ENCODE measurements around the gene ERC2. TPM values are rescaled to one million over a fixed set of nuclear protein-coding genes. Genes with fewer than 3 reads are reported as not detected.

The ERC2 gene
- total RNA-seq, 3 donors from 2014 or later (not counting 1 experiment from before 2014, with no cell fraction given): not detected

GRCh38 chr3:55937301-55937700, 531.0 kb downstream of the ERC2 start:
- Histone ChIP-seq H3K4me3 (ENCODE audit: low read length) (no peak overlapping the region), H3K9me3 (ENCODE audit: control insufficient read depth, insufficient read depth, low read length) (no peaks in the 10 kb centered on the region), H3K27ac (ENCODE audit: low read length) (no peak overlapping the region), H3K4me1 (ENCODE audit: control insufficient read depth, insufficient read depth, low read length) (no peaks in the 10 kb centered on the region), H3K27me3 (ENCODE audit: control insufficient read depth, insufficient read depth, low read length) (no peaks in the 10 kb centered on the region), H3K36me3 (ENCODE audit: control insufficient read depth, insufficient read depth, low read length) (no peaks in the 10 kb centered on the region)
- DNase-seq: no peak
- intact Hi-C loops (cut with micrococcal nuclease): no loop called here
- WGBS (ENCODE audit: insufficient coverage): 92% methylated on average over 2 of the region's 2 CpGs
- no peak for ATAC-seq
- Mint-ChIP-seq H3K9me3 (peaks cover 0 to 3% of the 10 kb centered on the region in 2 donors), H3K27ac (no peak overlapping the region), H3K27me3 (ENCODE audit: low read depth in 2 of 2) (no peaks in the 10 kb centered on the region), H3K4me1 (no peaks in the 10 kb centered on the region), H3K36me3 (no peaks in the 10 kb centered on the region), H3K4me3 (no peak overlapping the region)
- no peak for TF ChIP-seq CTCF (IDR thresholded peaks at IDR 0.05)

GRCh38 chr3:55936549-55937052, 531.7 kb downstream of the ERC2 start:
- no peaks in the 10 kb centered on the region for H3K36me3 ChIP-seq (ENCODE audit: control insufficient read depth, insufficient read depth, low read length)
- no peaks in the 10 kb centered on the region for H3K4me1 ChIP-seq (ENCODE audit: control insufficient read depth, insufficient read depth, low read length)
- no peak for DNase-seq
- ATAC-seq: no peak
- H3K27me3 ChIP-seq (ENCODE audit: control insufficient read depth, insufficient read depth, low read length): no peaks in the 10 kb centered on the region
- H3K9me3 Mint-ChIP-seq: peaks cover 3% of the 10 kb centered on the region in 2 donors
- no peaks in the 10 kb centered on the region for H3K9me3 ChIP-seq (ENCODE audit: control insufficient read depth, insufficient read depth, low read length)
- WGBS (ENCODE audit: insufficient coverage): 87% methylated on average over 5 of the region's 6 CpGs
- no peaks in the 10 kb centered on the region for H3K4me1 Mint-ChIP-seq
- H3K27ac Mint-ChIP-seq: no peak overlapping the region
- no peaks in the 10 kb centered on the region for H3K36me3 Mint-ChIP-seq
- H3K27me3 Mint-ChIP-seq (ENCODE audit: low read depth in 2 of 2): no peaks in the 10 kb centered on the region
- intact Hi-C loops (cut with micrococcal nuclease): no loop called here
- H3K4me3 ChIP-seq (ENCODE audit: low read length): no peak overlapping the region
- no peak overlapping the region for H3K4me3 Mint-ChIP-seq
- no peak for TF ChIP-seq CTCF (IDR thresholded peaks at IDR 0.05)
- no peak overlapping the region for H3K27ac ChIP-seq (ENCODE audit: low read length)

- Histone ChIP-seq H3K27me3 (ENCODE audit: control insufficient read depth, insufficient read depth, low read length) (no peaks in the 10 kb centered on the region), H3K9me3 (ENCODE audit: control insufficient read depth, insufficient read depth, low read length) (no peaks in the 10 kb centered on the region), H3K36me3 (ENCODE audit: control insufficient read depth, insufficient read depth, low read length) (no peaks in the 10 kb centered on the region), H3K4me1 (ENCODE audit: control insufficient read depth, insufficient read depth, low read length) (no peaks in the 10 kb centered on the region), H3K4me3 (ENCODE audit: low read length) (no peak overlapping the region), H3K27ac (ENCODE audit: low read length) (no peak overlapping the region)
- intact Hi-C loops (cut with micrococcal nuclease): no loop called here
- Mint-ChIP-seq H3K4me3 (no peak overlapping the region), H3K4me1 (no peaks in the 10 kb centered on the region), H3K27ac (no peak overlapping the region), H3K36me3 (no peaks in the 10 kb centered on the region), H3K9me3 (peaks cover 3% of the 10 kb centered on the region in 2 donors), H3K27me3 (ENCODE audit: low read depth in 2 of 2) (no peaks in the 10 kb centered on the region)
- WGBS (ENCODE audit: insufficient coverage): 93% methylated on average over 4 of the region's 4 CpGs
- TF ChIP-seq CTCF (IDR thresholded peaks at IDR 0.05): no peak
- no peak for ATAC-seq
- no peak for DNase-seq
Observed at GRCh38 chr3:55935241-55935640, 533.0 kb downstream of the ERC2 start.

- intact Hi-C loops (cut with micrococcal nuclease): no loop called here
- H3K9me3 Mint-ChIP-seq: peaks cover 3% of the 10 kb centered on the region in 2 donors
Observed at GRCh38 chr3:55934771-55935170, 533.5 kb downstream of the ERC2 start.

More at GRCh38 chr3:55934771-55935170, 533.5 kb downstream of the ERC2 start:
- Mint-ChIP-seq H3K27ac (no peak overlapping the region), H3K27me3 (ENCODE audit: low read depth in 2 of 2) (no peaks in the 10 kb centered on the region), H3K4me1 (no peaks in the 10 kb centered on the region), H3K36me3 (no peaks in the 10 kb centered on the region), H3K4me3 (no peak overlapping the region)
- no peak for TF ChIP-seq CTCF (IDR thresholded peaks at IDR 0.05)
- Histone ChIP-seq H3K36me3 (ENCODE audit: control insufficient read depth, insufficient read depth, low read length) (no peaks in the 10 kb centered on the region), H3K27me3 (ENCODE audit: control insufficient read depth, insufficient read depth, low read length) (no peaks in the 10 kb centered on the region), H3K9me3 (ENCODE audit: control insufficient read depth, insufficient read depth, low read length) (no peaks in the 10 kb centered on the region), H3K4me3 (ENCODE audit: low read length) (no peak overlapping the region), H3K4me1 (ENCODE audit: control insufficient read depth, insufficient read depth, low read length) (no peaks in the 10 kb centered on the region), H3K27ac (ENCODE audit: low read length) (no peak overlapping the region)
- WGBS (ENCODE audit: insufficient coverage): 100% methylated on average over 1 of the region's 1 CpG
- no peak for DNase-seq
- no peak for ATAC-seq

Measured in natural killer cell (primary cell).